K562 (cell line): ENCODE data around the gene ZNF587. TPM values are rescaled to one million over a fixed set of nuclear protein-coding genes. Genes with fewer than 3 reads are reported as not detected.

Experiments
- YY1 ChIP-seq, 3 experiments: IDR thresholded peaks; 2 replicates each; pipeline ENCODE4 v1.6.1; 2011; ENCODE audit warnings: low read length in 2 of 3, mild to moderate bottlenecking in 2 of 3, moderate library complexity in 2 of 3, borderline replicate concordance in 1 of 3, control low read depth in 1 of 3, low read depth in 1 of 3; ENCODE audit not compliant: insufficient read depth in 3 of 3, insufficient replicate concordance in 2 of 3, control insufficient read depth in 1 of 3, insufficient read length in 1 of 3; ENCODE audit errors: extremely low read depth in 1 of 3
- polyA plus RNA-seq, 8 experiments: library from polyadenylated mRNA; depleted of rRNA in 4 of 8; stranded (reverse) in 5 of 8; unstranded in 3 of 8; fragments of >200 nt; fragmentation: Nextera tagmentation in 2 of 8; fragmentation: Illumina TruSeq in 1 of 8; extraction: Ambion mirVana in 2 of 8; extraction: Trizol in 1 of 8; gene quantifications; 2 replicates each; pipeline versions ENCODE4 v1.2.1 to v1.2.3, GENCODE V29; 2011 to 2014; ENCODE audit warnings: inconsistent platforms in 1 of 8, missing spikeins in 1 of 8
- total RNA-seq, 7 experiments: library from RNA; depleted of rRNA in 6 of 7; stranded (reverse); fragments of >200 nt in 6 of 7; fragmentation: Illumina TruSeq in 2 of 7; extraction: Trizol in 2 of 7; gene quantifications; 2 replicates each; pipeline versions ENCODE4 v1.2.1 to v1.2.3, GENCODE V29; 2011 to 2021; ENCODE audit warnings: low replicate concordance in 1 of 7
- TF ChIP-seq, protein P1 (sequence below): sonication (generic); formaldehyde crosslinking; IDR thresholded peaks from 2 replicates; pipeline ENCODE4 v1.8.0; 2023; ENCODE audit warnings: missing genetic modification reagents, mild to moderate bottlenecking, borderline replicate concordance

The ZNF587 gene
- total and polyA plus RNA-seq, 9 of the 15 experiments (the other 6 are each of a cell fraction or from before 2014, with no cell fraction given) = 3.2 to 42.0 (median 24.9) TPM

DNA sequence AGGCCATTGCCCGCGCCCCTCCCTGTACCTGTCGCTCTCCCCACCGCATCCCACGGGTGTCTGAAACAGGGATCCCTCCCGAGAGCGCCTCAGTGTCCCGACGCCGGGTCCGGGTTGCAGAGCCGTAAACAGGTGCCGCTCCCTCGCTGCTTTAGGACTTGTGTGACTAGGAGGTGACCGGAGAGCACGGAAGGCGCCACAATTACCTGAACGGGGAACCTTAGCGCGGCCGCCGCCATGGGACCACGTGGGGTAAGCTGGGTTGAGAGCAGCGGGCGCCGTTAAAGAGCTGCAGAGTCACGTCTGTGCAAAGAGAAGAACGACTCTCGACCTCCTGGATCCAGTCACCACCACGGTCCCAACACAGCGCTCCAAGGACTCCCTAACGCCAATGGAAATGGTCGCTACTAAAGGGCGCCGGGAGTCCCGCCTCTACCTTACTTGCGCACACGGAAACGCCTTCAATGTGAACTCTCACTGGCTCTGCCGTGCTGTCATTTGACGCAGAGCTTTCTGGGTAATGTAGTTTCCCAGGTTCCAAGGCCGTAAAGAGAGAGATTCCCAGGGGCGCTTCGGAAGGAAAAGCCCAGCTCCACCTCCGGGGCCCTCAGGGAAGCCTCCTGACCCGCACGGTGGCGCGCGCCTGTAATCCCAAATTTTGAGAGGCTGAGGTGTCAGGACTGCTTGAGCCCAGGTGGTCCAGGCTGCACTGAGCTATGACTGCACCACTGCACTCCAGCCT is 35.0 kb upstream of the ZNF587 start, which contains the start of gene ZNF552 (continued):
- TF ChIP-seq, protein P1, sequence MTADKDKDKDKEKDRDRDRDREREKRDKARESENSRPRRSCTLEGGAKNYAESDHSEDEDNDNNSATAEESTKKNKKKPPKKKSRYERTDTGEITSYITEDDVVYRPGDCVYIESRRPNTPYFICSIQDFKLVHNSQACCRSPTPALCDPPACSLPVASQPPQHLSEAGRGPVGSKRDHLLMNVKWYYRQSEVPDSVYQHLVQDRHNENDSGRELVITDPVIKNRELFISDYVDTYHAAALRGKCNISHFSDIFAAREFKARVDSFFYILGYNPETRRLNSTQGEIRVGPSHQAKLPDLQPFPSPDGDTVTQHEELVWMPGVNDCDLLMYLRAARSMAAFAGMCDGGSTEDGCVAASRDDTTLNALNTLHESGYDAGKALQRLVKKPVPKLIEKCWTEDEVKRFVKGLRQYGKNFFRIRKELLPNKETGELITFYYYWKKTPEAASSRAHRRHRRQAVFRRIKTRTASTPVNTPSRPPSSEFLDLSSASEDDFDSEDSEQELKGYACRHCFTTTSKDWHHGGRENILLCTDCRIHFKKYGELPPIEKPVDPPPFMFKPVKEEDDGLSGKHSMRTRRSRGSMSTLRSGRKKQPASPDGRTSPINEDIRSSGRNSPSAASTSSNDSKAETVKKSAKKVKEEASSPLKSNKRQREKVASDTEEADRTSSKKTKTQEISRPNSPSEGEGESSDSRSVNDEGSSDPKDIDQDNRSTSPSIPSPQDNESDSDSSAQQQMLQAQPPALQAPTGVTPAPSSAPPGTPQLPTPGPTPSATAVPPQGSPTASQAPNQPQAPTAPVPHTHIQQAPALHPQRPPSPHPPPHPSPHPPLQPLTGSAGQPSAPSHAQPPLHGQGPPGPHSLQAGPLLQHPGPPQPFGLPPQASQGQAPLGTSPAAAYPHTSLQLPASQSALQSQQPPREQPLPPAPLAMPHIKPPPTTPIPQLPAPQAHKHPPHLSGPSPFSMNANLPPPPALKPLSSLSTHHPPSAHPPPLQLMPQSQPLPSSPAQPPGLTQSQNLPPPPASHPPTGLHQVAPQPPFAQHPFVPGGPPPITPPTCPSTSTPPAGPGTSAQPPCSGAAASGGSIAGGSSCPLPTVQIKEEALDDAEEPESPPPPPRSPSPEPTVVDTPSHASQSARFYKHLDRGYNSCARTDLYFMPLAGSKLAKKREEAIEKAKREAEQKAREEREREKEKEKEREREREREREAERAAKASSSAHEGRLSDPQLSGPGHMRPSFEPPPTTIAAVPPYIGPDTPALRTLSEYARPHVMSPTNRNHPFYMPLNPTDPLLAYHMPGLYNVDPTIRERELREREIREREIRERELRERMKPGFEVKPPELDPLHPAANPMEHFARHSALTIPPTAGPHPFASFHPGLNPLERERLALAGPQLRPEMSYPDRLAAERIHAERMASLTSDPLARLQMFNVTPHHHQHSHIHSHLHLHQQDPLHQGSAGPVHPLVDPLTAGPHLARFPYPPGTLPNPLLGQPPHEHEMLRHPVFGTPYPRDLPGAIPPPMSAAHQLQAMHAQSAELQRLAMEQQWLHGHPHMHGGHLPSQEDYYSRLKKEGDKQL (CRISPR knock-in tag) = no peak
- TF ChIP-seq YY1 (IDR thresholded peaks at IDR 0.05; ENCODE audit: borderline replicate concordance in 1 of 3, control insufficient read depth in 1 of 3, extremely low read depth in 1 of 3, insufficient read depth in 3 of 3, insufficient read length in 1 of 3, insufficient replicate concordance in 2 of 3, low read depth in 1 of 3, low read length in 2 of 3) = peak in 1 of 3 experiments; percentile 80
